Karpas-422 (cell line): ENCODE results near the gene EXOSC6. TPM values are rescaled to one million over a fixed set of nuclear protein-coding genes. Genes with fewer than 3 reads are reported as not detected.
"Not testable (repeated sequence)": the region's sequence is repeated elsewhere in the genome, so short reads cannot be mapped to it uniquely, and the experiment has no call there.

Experiments
- DNase-seq: peaks from one replicate; pipeline ENCODE4 v3.0.0-alpha.2; 2015
- H2AFZ ChIP-seq: fragments of 200-600 bp; sonication (generic); 2 replicates; pipeline ENCODE4 v1.6.1; 2014; ENCODE audit warnings: antibody characterized with exemption, low read length, mixed read lengths
- H3K27ac ChIP-seq: fragments of 200-600 bp; sonication (generic); 2 replicates; pipeline ENCODE4 v1.5.1; 2014; ENCODE audit warnings: mild to moderate bottlenecking, low read length, moderate library complexity
- H3K27me3 ChIP-seq: fragments of 200-600 bp; sonication (generic); 2 replicates; pipeline ENCODE4 v1.6.1; 2014; ENCODE audit warnings: low read length, mixed read lengths
- H3K36me3 ChIP-seq: fragments of 200-600 bp; sonication (generic); 2 replicates; pipeline ENCODE4 v1.6.1; 2014; ENCODE audit warnings: low read length, mixed read lengths; ENCODE audit not compliant: insufficient read depth
- H3K4me1 ChIP-seq: fragments of 200-600 bp; sonication (generic); 2 replicates; pipeline ENCODE4 v1.6.1; 2014; ENCODE audit warnings: mild to moderate bottlenecking, low read length, mixed read lengths
- H3K4me2 ChIP-seq: fragments of 200-600 bp; sonication (generic); 2 replicates; pipeline ENCODE4 v1.6.1; 2014; ENCODE audit warnings: low read length, low read depth, mild to moderate bottlenecking; ENCODE audit not compliant: poor library complexity, severe bottlenecking
- H3K4me3 ChIP-seq: fragments of 200-600 bp; sonication (generic); 2 replicates; pipeline ENCODE4 v1.5.1; 2014; ENCODE audit warnings: mild to moderate bottlenecking, antibody characterized with exemption, low read length, mixed read lengths
- H3K79me2 ChIP-seq: fragments of 200-600 bp; sonication (generic); 2 replicates; pipeline ENCODE4 v1.6.1; 2014; ENCODE audit warnings: mild to moderate bottlenecking, low read length, mixed read lengths
- H3K9ac ChIP-seq: fragments of 200-600 bp; sonication (generic); 2 replicates; pipeline ENCODE4 v1.6.0; 2014; ENCODE audit warnings: low read length
- H3K9me2 ChIP-seq: fragments of 200-600 bp; sonication (generic), shearing (Covaris generic); replicated peaks from 2 replicates; pipeline ENCODE4 v1.6.0; 2014; ENCODE audit warnings: mild to moderate bottlenecking, low read length, moderate library complexity; ENCODE audit not compliant: insufficient read depth
- H3K9me3 ChIP-seq: fragments of 300-700, 200-600 bp; sonication (generic); 2 replicates; pipeline ENCODE4 v1.6.1; 2014; ENCODE audit warnings: low read length, mixed read lengths
- H4K20me1 ChIP-seq: fragments of 200-600 bp; sonication (generic); 2 replicates; pipeline ENCODE4 v1.6.1; 2014; ENCODE audit warnings: mild to moderate bottlenecking, antibody characterized with exemption, low read length, low read depth; ENCODE audit not compliant: insufficient read depth
- small RNA-seq: library from RNA; depleted of rRNA; stranded (forward); fragments of <200 nt; gene quantifications from one replicate; pipeline ENCODE3, GENCODE V24; 2014
- total RNA-seq: library from RNA; depleted of rRNA; stranded (reverse); fragments of >200 nt; shearing (Covaris generic); gene quantifications from 2 replicates; pipeline ENCODE4 v1.2.3, GENCODE V29; 2014; ENCODE audit warnings: low replicate concordance; rRNA removed

EXOSC6 gene
- total RNA-seq, 1 experiment from 2014 or later, result 29.0 TPM

DNA sequence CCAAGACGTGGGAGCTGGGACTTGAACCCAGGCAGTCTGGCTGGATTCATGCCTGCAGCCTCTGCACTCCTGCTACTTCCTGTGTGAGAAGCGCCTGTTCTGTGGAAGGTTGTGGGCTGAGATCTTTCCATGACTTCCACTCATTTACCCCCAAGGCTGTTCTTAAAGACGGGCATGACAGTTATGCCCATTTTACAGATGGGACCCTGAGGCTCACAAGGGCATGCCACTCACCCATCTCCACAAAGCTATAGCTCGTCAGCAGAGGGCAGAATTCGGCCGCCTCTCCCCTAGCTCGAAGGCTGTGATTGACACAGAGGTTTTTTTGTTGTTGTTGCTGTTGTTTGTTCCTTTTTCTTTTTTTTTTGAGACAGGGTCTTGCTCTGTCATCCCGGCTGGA is 51.7 kb downstream of the EXOSC6 start:
- H3K4me3 ChIP-seq, H3K4me2 ChIP-seq, H3K9ac ChIP-seq, H3K27ac ChIP-seq, DNase-seq, H3K9me3 ChIP-seq, H3K9me2 ChIP-seq, H3K79me2 ChIP-seq, H3K36me3 ChIP-seq, H4K20me1 ChIP-seq, H2AFZ ChIP-seq, H3K27me3 ChIP-seq, H3K4me1 ChIP-seq: not testable (repeated sequence)

DNA sequence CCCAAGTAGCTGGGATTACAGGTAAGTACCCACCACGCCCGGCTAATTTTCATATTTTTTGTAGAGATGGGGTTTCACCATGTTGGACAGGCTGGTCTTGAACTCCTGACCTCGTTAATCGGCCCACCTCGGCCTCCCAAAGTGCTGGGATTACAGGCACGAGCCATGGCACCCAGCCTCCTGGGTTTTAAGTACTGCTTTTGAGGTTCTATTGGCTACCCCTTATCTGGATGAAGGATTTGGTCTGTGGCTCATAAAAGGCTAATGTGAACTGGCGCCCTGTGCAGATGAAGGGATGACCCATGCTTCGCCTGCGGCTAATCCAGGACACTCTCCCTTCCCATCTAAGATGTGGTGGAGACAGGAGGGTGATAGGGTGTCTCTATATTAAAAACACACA is 52.6 kb downstream of the EXOSC6 start:
- H4K20me1 ChIP-seq, H3K9me3 ChIP-seq, H3K36me3 ChIP-seq, H3K27me3 ChIP-seq, H3K4me3 ChIP-seq, H3K4me1 ChIP-seq, H2AFZ ChIP-seq, DNase-seq, H3K9me2 ChIP-seq, H3K79me2 ChIP-seq, H3K4me2 ChIP-seq, H3K27ac ChIP-seq, H3K9ac ChIP-seq: not testable (repeated sequence)

DNA sequence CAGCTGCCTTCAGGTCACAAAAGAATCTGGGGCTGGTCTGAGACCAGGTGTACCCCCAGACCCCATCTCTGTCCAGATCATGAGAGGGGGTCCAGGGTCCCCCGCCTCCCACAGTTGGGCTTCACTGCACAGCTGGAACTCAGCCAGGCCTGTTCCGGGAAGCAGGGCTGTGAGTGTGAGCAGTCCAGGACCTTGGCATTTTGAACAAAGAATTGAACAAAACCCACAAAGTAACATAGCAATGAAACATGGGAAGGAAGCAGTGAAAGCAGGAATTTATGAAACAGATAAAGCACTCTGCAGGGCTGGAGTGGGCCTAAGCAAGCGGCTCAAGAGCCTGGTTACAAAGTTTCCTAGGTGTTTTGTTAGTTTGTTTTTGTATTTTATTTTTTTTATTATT is 53.1 kb downstream of the EXOSC6 start:
- not testable (repeated sequence) for H4K20me1 ChIP-seq, H3K27ac ChIP-seq, DNase-seq, H3K36me3 ChIP-seq, H3K27me3 ChIP-seq, H3K9ac ChIP-seq, H3K4me2 ChIP-seq, H3K9me3 ChIP-seq, H3K4me3 ChIP-seq, H3K4me1 ChIP-seq, H3K9me2 ChIP-seq, H2AFZ ChIP-seq, H3K79me2 ChIP-seq

DNA sequence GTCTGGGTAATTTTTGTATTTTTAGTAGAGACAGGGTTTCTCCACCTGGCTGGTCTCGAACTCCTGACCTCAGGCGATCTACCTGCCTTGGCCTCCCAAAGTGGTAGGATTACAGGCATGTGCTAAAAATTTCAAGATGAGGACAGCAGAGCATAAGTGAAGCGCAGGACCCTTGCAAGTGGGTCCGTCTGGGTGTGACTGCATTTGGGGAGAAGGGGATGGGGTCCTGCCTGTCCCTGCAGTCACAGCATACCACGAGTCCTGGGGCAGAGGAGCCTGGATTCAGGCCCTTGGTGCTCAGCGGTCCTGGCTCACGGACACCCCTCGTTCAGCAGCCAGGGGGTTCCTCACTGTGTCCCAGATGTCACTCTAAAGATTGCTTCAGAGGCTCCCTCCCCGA is 53.5 kb downstream of the EXOSC6 start:
- not testable (repeated sequence) for H2AFZ ChIP-seq, H3K4me2 ChIP-seq, H3K9me2 ChIP-seq, H3K9ac ChIP-seq, H3K27ac ChIP-seq, H3K36me3 ChIP-seq, H3K4me3 ChIP-seq, H4K20me1 ChIP-seq, DNase-seq, H3K4me1 ChIP-seq, H3K9me3 ChIP-seq, H3K27me3 ChIP-seq, H3K79me2 ChIP-seq

DNA sequence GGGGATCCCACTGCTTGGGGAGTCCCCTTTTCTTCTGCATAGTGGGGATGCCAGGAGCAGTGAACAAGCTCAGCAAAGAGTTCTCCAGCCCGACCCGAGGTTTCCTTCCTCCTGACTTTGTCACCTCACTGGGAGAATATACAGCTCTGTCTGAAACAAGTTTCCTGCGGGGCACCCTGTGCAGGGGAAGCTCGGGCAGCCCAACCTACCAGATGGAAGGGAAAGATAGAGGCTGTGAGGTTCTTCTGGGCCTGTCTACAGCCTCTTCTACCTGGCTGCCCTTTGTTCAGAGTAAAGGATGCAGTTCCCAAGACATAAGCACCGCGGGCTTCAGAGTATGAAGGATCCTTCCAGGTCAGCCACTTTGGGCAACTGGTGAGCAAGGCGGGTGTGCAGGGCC is 54.1 kb downstream of the EXOSC6 start:
- H3K4me1 ChIP-seq, H3K36me3 ChIP-seq, DNase-seq, H4K20me1 ChIP-seq, H2AFZ ChIP-seq, H3K27me3 ChIP-seq, H3K9ac ChIP-seq, H3K9me2 ChIP-seq, H3K9me3 ChIP-seq, H3K27ac ChIP-seq, H3K4me3 ChIP-seq, H3K4me2 ChIP-seq, H3K79me2 ChIP-seq: not testable (repeated sequence)

Small RNA genes within 50 kb of the gene (small RNA-seq; reads per million reads assigned to genes)
- not detected for gene AC009060.2
- not detected for gene RN7SL279P

Other genes starting within 250 kb of the EXOSC6 start
- 14.7 and 16.3 TPM in 2 replicates for gene PDPR, start 137.6 kb downstream of the EXOSC6 start, total RNA-seq
- gene CLEC18C, start 78.2 kb downstream of the EXOSC6 start, total RNA-seq, result 0.93 TPM in 1 of 2 replicates, not detected in the other
- 118 and 230 TPM in 2 replicates for gene AARS1, start 37.6 kb upstream of the EXOSC6 start, total RNA-seq
- 63.7 and 73.9 TPM in 2 replicates for gene DDX19B, start 47.2 kb upstream of the EXOSC6 start, total RNA-seq
- 20.5 and 29.2 TPM in 2 replicates for gene DDX19A, start 95.0 kb upstream of the EXOSC6 start, total RNA-seq
- gene ST3GAL2, start 187.2 kb upstream of the EXOSC6 start, total RNA-seq, result 48.1 and 62.4 TPM in 2 replicates
- gene FCSK, start 202.7 kb upstream of the EXOSC6 start, total RNA-seq, result 6.4 and 17.4 TPM in 2 replicates